CD4-positive, alpha-beta T cell treated with Interferon alpha-2 for 1 hour (primary cell): ENCODE data around the gene EHBP1.

Source experiments
- DNase-seq, 2 donors: peaks; one replicate each; pipeline ENCODE4 v3.0.0-alpha.2; 2020 to 2022

The EHBP1 gene

DNA sequence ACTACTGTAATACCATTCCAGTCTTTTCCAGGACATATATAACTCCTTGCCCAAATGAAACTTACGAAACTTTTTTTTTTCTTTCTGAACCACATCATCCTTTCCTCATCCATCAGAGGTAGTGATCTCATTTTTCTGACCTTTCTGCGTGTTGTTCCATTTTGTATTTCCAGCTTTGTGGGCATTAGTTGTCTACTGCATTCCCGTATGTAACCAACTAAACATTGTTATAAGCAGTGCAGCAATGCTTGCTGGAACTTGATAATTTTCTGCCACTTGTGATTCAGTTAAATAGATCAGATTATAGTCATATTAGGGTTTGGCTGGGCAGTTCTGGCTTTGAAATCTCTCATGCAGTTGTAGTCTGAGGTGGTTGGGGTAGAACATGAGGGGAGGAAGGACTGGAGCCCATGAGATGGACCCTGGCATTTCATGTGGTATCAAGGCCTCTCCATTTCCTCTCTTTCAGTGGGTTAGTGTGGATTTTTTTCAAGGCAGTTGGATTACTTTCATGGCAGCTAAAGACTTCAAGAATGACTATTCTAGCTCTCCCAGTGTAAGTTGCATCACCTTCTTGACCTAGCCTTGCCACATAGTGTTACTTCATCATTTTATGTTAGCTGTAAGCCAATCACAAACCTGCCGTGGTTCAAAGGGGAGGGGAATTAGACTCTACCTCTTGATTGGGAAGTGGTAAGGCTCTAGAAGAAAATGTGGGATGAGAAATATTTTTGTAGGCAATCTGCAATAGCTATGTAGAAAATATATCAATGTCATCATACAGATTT lies 80.5 kb downstream of the EHBP1 start:
- no peak for DNase-seq

DNA sequence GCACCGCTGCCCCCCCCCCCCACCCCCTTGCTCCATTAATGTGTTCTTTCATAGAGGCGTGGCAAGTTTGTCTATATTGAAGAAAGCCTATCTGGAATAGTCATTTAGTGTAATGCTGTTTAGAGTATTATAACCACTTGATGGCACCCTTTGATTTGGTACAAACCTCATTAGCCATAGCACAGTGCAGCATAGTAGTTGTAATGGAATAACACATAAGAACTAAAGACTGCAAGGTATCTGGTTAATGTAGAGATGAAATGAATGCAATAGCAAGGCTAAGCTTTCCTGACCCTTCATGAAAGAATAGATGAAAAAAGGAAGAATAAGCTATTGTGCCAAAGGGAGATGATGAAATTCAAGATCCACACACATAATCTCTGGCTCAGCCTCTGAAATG lies 81.9 kb downstream of the EHBP1 start:
- DNase-seq, result peak in 1 of 2 donors; percentile 27

DNA sequence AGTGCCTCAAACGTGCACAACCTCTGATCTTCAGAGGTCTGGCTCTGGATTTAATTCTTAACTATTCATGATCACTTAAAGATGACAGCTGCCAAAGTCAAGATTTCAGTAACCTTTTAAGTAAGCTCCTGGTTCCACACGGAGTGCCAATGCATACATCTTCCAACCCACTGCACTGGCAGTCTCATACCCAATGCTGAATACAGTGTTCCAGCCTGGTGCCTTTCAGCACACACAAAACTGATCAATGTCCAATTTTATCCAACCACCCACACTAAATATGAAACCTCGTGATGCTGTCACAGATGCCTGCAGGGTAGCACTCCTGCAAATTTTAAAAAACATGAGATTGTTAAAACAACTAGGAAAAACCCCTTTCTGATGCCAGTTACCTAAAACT lies 84.0 kb downstream of the EHBP1 start:
- DNase-seq, result no peak

DNA sequence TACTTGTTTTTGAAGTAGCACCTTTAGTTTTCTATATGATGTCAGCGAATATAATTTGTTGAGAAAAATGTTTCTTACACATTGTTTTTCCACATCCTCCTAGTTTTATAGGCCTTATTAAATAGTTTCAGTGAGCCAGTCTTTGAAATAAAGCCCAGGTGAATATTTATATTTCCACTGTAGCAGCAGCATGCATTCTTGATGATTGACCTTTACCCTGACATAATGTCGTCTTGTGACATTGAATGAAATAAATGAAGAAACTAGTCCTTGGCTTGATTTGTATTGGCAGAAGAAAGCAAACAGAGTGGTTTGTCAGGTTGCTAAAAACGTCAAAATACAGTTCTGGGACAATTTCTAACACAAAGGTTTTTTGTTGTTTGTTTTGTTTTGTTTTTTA lies 84.4 kb downstream of the EHBP1 start:
- no peak for DNase-seq

DNA sequence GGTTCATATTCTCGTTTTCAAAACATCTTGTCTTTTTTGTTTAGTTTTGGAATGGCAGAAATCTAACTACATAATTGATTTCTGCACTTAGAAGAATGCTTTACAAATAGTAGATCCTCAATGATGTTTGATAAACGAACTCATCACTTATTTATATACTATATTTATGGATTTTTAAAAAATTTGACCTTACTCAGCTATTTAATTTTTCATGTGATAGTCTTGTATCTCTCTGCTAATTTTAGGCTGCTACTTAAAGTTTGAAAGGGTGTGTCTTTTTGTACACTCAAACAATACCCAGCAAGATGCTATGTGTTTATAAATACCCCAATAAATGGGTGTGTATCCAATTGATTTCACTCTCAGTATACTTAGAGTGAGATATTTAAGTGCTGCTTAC lies 86.9 kb downstream of the EHBP1 start:
- DNase-seq, result no peak

DNA sequence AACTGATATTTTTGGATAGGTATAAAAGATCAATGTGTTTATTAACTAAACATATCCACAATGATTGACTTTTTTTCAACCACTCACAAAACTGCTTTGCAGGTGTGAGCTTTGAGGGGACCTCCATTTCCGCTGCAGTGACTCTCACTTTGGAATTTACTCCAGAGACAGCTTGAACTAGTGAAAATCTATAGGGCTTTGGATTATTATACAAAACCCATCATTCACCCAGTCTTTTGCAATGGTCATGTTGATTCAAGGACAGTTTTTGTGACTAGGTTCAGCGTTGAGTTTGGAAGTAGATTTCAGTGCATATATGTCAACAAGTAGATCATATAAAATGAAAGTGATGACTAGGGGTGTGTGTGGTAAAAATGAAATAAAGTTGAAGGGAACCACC lies 87.7 kb downstream of the EHBP1 start:
- no peak for DNase-seq

DNA sequence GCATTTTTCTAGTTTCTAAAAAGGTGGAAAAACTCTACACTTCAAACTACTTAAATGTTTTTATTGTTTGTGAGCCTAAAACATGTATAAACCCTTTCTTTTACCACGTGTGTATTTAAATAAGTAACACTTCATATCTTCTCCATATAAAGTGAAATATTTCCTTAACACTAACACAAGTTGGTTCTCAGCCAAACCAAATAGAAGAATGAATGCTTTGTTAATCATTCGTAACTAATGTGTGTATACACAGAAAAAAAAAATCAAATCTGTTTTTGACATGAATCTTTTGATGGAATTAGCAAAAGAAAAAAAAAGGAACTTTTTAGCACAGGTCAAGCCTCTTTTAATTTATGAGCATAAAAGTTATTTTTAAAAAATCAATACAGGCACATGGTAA lies 89.3 kb downstream of the EHBP1 start:
- no peak for DNase-seq

DNA sequence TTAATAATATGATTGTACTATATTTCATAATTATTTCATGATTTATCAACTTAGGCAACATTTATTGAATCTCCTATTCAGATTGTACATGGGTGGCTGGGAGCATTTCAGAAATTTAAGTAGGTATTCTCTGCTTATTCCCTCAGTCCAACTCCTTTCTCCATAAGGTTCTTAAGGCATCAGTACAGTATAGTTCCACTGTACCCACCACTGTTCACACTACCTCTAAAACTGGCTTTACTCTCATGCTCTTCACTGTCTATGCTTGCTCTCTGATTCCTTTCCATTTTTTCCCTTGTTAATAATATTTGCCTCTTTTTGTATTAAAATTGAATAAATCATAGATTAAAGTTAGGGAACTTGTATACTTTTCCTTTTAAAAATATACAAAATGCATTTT lies 89.8 kb downstream of the EHBP1 start:
- no peak for DNase-seq

DNA sequence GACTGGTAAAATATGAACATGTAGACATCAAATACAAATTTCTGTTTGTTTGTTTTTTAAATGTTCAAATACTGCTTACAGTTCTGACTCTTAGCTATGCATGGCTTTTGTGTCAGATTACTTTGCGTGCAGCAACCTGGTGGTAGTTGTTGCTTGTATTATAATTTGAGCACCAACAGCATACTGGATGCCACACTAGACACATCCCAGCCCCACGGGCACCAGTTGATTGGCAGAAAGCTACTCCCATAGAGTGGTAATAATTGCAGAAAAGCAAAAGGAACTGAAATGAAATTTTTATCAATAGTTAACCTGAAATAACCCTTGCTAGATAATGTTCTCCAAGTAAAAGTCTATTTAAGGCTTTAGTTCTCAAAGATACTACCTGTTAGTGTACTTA lies 91.6 kb downstream of the EHBP1 start:
- DNase-seq, result no peak

DNA sequence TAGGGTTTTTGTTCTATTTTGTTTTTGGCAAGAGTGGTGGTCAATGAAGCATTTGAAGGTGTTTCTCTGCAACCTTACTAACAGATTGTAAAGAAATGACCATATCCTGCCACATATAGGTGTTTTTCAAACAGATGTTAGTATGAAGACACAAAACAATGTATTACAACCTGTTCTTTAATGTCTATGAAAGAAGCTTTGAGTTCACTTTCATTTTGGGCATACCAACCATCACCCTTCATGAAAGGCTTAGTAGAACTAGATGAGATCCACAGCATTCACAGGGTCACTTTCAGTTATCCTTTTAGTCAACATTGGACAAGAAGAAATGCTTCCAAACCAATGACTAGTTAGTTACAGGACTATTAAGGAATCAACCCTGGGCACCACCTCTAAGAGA lies 95.1 kb downstream of the EHBP1 start:
- no peak for DNase-seq

DNA sequence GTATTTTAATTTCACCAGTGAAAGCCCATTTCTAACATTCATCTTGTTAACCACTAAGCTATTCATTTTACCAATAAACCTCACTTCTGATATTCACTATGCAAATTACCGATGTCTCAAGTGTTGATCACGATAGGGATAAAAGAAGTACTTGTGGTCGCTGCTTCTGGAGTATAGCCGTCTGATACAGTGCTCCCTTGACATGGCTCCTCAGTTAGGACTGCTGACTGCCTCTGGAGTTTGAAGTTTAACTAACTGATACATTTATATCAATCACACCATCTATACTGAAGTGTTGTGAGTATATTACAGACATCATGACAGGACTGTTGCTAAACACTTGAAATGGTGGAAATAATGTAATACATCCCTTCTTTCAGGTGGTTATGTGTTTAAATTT lies 95.6 kb downstream of the EHBP1 start:
- DNase-seq, result no peak

DNA sequence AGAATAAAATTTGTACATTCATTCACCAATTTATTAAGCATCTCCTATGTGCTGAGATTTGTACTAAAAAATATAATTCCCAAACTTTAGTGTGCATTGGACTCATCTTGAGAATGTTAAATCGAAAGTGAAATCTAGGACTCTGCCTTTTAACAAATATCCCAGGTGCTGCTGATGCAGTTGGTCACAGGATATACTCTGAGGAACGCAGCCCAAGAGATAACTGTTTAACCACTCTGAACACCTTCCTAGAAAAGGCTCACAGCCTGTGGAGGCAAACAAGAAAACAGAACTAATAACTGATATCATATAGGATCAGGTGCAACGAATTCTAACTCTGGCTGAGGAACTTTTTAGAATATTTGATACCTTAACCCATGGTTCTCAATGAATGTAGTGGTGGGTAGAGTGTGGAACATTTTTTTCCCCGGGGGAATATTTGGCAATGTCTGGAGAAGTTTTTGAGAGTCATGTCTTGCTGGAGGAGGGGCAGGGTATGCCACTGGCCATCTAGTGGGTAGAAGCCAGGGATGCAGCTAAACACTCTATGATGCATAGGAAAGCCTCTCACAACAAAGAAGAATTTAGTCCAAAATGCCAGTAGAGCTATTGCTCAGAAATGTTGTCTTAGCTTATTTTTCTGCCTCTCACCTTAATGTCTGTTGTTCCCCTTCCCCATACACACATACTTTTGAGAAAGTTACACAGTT lies 96.5 kb downstream of the EHBP1 start:
- peak in 1 of 2 donors; percentile 26 for DNase-seq

DNA sequence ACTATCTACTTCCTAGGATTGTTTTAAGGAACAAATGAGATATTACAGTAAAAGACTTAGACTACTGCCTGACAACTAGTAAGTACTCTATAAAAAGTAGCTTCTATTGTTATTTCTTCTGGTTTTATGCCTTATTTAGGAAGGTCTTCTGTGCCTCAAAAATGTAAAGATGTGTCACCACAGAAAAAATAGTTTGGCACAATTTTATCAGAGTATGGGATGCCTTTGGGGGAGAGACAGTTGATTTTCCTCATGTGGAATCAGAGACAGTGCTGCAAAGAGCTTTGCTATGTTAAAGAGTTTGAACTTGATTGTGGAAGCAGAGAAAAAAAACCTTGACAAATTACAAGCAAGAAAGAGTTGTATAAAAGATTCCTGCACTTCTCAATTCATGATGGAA lies 98.4 kb downstream of the EHBP1 start:
- no peak for DNase-seq

DNA sequence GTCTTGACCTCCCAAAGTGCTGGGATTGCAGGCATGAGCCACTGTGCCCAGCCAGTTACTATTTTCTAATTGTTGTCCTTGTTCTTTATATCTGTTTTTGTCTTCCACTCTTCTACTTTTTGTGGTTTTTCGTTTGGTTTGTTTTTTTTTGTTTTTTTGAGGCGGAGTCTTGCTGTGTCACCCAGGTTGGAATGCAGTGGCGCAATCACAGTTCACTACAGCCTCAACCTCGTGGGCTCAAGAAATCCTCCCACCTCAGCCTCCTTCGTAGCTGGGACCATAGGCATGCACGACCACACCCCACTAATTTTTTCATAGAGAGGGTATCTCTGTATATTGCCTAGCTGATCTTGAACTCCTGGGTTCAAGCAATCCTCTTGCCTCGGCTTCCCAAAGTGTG lies 100.7 kb downstream of the EHBP1 start:
- no peak for DNase-seq

DNA sequence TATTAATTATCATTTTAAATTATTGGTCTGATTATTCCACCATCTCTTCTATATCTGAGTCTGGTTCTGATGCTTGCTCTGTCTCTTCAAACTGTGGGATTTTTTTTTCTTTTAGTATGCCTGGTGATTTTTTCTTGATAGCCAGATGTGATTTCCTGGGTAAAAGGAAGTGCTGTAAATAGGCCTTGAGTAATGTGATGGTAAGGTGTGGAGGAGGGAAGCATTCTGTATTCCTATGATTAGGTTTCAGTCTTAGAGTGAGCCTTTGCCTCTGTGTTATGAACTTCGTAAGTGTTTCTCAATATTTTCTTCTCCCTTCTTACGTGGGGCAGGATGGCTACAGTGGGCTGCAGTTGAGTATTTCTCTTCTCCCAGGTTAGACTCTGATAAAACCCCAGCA lies 103.0 kb downstream of the EHBP1 start:
- no peak for DNase-seq

DNA sequence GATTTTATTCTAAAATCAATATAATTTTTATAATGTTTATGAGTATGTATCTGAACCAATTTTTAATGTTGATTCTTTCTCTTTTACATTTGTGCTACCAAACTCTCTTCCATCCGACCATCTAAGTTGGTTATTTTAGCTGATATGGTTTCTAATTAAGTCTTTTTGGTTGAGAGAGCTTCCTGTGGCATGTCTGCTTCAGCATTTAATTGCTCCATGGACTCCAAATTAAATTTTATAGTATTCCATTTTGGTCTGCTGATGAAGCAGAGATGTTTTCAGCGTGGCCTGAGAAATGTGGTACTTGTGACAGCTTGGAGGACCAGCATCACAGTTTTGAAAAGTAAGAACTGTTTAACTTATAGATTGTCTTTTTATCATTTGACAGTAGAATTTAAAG lies 105.6 kb downstream of the EHBP1 start:
- no peak for DNase-seq

DNA sequence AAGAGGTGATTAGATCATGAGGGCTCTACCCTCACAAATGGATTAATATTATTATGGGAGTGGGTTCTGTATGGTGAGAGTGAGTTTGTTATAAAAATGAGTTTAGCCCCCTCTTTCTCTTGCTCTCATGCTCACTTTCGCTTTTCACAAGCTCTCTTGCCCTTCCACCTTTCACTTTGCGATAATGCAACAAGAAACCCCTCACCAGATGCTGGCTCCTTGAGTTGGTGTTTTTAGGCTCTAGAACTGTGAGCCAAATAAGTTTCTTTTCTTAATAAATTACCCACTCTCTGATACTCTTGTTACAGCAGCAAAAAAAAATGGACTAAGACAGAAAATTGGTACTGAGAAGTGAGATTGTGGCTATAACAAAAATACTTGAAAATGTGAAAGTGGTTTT lies 106.5 kb downstream of the EHBP1 start:
- DNase-seq, result no peak

DNA sequence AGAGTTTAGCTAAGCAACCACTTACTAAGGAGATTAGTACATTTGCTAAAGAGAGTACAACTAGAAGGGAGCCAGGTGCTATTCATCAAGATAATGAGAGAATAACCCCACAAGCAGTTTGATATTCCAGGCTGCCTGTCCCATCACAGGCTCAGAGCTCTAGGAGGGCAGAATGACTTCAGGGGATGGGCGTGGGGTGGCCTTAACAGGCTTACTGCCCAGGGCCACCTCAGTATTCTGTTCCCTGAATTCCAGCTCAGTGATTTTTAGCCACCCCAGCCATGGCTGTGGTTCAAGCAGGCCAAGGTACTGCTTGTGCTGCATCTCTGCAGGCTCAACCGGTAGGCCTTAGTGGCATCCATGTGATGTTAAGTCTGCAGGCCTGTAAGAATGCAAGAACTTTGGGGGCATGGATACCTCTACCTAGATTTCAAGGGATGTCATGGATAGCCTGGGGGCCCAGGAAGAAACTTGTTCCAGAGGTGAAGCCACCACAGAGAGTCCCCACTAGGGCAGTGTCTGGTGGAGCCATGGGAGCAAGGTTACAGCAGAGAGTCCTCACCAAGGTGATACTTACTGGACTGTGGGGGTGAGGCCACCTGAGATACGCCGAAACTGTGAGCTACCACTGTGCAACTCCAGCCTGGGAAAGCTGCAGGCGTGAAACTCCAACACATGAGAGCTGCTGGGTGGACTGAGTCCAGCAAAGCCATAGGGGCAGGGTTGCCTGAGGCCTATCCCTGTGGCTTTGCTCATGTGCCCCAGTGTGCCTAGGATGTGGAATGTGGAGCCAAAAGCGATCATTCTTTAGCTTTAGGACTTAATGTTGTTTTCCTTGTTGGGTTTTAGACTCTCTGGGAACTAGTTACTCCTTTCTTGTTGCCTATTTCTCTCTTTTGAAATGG lies 107.7 kb downstream of the EHBP1 start:
- no peak for DNase-seq

DNA sequence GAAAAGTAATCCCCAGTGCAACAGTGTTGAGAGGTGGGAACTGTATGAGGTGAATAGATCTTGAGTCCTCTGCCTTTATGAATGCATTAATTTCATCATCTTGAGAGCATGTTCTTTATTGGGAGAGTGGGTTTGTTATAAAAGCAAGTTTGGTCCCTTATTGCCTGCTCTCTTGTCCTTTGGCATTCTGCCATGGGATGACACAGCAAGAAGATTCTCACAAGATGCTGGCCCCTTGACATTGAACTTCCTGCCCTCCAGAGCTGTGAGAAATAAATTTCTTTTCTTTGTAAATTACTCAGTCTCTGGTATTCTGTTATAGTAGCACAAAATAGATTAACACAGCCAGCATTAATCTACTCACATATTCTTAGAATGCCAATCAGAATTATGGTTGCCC lies 108.6 kb downstream of the EHBP1 start:
- DNase-seq, result no peak

DNA sequence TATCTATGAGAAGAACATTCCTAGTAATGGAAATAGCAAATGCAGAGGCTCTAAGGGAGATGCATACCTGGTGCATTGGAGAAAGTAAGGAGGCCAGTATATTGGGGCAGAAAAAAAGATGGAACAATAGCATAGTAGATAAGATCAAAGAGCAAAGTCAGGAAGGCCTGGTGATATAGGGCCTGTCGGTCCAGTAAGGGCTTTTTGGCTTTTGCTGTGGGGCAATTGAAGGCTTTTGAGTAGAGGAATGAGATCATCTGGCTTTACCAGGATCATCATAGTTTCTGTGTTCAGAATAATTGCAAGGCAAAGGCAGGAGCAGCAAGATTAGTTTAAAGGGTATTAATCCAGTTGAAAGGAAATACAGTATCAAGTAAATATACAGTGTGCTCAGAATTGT lies 111.8 kb downstream of the EHBP1 start:
- no peak for DNase-seq

DNA sequence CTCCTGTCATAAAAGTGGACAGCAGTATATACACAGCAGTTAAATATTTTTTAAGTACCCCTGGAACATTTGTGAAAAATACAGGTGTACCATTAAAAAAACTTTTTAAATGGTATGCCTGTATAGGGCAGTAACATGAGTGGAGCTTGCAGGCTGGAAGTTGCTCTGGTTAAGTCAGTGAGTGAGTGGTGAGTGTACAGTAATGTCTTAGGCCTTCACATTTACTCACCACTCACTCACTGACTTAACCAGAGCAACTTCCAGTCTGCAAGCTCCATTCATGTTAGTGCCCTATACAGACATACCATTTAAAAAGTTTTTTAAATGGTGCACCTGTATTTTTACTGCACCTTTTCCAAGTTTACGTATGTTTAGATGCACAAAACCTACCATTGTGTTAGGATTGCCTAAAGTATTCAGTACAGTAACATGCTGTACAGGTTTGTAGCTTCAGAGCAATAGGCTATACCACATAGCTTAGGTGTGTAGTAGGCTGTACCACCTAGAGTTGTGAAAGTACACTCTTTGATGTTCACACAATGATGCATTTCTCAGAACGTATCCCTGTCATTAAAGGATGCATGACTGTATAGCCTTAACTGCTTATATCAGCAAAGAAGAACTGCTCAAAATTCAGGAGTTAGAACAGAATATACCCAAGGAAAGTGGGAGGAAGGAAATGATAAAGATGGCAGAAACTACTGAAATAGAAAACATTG lies 112.6 kb downstream of the EHBP1 start:
- DNase-seq, result no peak

DNA sequence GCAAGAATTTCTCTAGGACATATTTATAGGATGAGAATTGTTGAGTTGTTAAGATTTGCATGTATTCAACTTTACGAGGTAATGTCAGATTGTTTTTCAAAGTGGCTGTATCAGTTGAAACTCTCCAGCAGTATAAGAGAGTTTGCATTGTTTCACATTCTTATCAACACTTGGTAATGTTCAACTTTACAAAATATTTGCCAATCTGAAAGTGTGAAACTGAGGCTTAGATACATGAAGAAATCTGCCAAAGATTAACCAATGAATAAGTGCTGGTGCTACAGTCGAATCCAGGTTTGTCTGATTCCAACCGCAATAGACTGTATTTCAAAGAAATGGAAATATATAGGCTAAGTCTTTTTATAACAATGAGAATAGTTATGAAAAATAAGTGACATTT lies 117.0 kb downstream of the EHBP1 start:
- DNase-seq, result no peak

DNA sequence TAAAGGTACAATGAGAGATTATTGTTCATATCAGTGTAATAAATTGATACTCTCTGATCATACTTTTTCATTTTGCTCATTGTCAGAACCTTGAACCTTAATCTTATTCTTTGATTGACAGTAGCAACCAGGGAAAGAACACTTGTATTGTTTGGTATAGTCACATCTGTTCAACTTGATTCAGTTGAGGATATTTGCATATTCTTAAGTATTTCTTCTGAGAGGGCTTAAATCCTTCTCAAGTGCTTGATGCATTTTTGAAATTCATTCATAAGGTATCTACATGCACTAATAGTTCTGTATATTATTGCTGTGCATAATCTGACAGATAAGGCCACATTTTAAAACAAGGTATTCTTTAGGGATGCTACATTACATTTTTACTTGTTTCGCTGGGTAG lies 118.9 kb downstream of the EHBP1 start:
- DNase-seq, result no peak
